ENCODE results near the gene SERGEF.

SERGEF gene

GRCh38 chr11:17861036-17861755 lies 151.7 kb downstream of the SERGEF start:
- DNase-seq (ENCODE audit: low read depth in 2 of 2) = no peak

- DNase-seq (ENCODE audit: low read depth in 2 of 2) = no peak
These were observed 153.3 kb downstream of the SERGEF start for GRCh38 chr11:17859552-17859951.

DNA sequence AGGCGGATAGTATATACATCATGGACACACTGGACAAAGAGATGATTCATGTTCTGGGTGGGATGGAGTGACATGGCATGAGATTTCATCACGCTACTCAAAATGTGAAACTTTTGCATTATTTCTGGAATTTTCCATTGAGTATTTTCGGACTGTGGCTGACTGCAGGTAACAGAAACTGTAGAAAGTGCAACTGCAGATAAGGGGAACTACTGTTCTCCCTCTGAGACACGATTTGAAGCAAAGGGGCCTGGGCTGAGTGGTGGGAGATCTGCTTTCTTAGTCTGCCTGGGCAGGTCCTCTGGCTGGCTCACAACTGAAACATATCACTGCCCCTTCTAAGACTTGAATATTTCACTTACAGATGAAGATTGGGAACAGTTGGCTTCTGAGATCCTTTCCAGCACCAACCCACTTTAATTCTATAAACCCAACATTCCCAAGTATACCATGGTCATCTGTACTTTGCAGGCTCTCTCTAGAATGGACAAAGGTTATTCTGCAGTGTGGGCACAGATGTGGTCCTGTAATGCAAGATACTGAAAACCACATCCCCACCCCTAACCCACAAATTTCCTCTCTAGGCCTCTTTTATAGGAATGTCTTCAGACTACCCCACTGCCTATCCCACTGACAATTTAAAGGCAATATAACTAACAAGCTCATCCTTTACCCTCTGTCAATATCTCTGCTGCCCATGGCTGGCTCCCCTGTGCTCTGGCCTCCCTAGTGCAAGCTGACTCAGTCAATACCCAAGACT lies 157.1 kb downstream of the SERGEF start:
- no peak for DNase-seq (ENCODE audit: low read depth in 2 of 2)

GRCh38 chr11:17853280-17853679 lies 159.6 kb downstream of the SERGEF start:
- no peak for DNase-seq (ENCODE audit: low read depth in 2 of 2)

GRCh38 chr11:17852246-17852645 lies 160.6 kb downstream of the SERGEF start:
- no peak for DNase-seq (ENCODE audit: low read depth in 2 of 2)

GRCh38 chr11:17851697-17852096 lies 161.2 kb downstream of the SERGEF start:
- no peak for DNase-seq (ENCODE audit: low read depth in 2 of 2)

DNA sequence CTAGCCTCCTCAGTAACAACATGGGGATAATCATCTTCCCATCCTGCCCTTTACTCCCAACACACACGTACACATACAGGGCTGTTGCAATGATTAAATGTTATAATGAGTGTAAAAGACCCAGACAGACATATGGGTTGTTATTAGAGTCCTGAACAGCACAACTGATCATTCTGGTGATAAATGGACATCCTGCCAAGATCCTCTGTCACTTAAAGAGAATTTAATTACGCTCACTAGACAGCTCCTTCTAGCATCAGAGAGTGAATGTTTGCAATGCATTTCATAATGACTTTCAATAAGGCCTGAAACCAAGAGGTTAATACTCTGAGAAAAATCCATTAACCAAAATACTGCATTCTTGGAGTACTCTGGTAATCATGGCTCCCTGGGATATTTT lies 162.5 kb downstream of the SERGEF start:
- no peak for DNase-seq (ENCODE audit: low read depth in 2 of 2)

DNA sequence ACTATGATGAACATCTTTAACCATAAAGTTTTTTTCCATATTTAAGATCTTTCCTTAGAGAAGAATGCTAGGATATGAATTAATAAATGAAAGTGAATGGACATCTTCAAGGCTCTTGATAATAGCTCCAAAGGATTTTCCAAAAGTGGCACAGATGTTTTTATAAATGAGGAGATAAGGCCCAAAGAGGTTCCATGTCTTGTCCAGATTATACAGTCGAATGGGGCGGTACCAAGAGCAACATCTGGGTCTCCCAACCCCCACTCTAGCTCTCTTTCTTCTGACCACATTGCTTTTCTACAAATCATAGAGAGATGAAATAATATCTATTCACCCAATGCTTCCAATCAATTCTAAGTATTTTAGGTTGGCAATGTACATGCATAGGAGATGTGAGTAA lies 164.1 kb downstream of the SERGEF start:
- no peak for DNase-seq (ENCODE audit: low read depth in 2 of 2)

DNA sequence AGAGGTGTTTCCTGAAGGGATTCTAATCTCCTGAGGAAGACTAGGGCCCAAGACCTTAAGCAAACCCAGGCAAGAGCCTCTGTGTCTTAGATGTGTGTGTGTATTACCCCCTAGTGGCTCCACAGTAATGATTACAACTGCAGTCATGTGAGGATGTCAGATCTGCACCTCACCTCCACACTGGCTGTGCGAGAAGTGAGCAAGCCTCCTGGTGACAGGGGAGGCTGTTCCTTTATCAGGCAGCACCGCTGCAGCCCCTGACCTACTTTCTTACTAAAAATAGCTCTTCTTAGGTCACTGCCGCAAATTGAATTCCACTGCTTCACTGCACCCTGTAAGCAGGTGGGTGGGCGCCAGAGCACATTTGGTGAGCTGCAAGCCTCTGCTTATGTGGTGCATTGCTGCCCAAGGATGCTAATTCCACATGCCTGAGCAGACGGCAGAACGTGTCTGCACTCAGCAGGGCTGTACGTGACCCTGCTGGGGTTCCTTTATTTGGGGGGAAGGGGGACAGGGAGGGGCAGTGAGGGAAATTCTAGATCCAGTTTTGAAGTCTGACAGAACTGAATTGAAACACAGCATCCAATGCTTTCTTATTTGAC lies 165.9 kb downstream of the SERGEF start:
- no peak for DNase-seq (ENCODE audit: low read depth in 2 of 2)

DNA sequence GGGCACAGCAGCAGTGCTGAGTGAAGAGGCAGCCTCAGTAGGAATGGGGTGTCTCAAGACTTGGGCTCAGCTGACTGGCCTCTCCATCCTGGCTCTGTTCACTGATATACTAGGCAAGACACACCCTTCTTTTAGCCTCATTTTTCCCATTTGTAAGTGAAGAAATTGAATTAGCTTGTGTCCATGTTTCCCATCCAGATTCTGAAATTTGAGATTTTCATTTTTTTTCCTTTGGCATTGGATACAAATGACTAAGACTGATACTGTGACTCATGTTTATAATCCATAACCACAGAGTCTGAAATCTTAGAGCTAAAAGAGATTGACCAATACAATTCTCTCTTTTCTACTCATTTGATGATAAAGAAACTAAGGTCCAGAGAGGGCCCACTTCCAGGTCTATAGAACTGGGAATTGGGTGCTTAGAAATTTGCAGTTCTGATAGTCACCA lies 167.4 kb downstream of the SERGEF start:
- no peak for DNase-seq (ENCODE audit: low read depth in 2 of 2)

DNA sequence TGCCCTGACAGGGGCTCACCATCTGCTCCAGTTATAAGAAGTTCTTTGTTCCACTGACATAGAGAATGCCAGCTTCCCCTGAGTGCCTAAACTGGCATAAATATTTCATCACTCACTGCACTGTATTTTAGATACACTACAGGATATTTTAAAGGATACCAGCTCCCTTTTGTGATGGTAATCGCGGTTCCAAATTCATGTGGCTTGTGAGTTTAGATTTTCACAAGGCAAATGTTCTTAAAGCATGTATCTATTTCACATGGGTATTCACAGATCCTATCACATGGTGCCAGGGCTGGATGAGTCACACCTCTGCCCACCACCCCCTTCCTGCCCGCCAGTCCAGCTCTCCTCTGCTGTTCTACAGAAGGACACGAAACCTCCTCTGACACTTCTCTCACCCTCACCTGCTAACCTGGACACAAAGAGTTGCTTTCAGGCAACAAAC lies 172.7 kb downstream of the SERGEF start:
- no peak for DNase-seq (ENCODE audit: low read depth in 2 of 2)

DNA sequence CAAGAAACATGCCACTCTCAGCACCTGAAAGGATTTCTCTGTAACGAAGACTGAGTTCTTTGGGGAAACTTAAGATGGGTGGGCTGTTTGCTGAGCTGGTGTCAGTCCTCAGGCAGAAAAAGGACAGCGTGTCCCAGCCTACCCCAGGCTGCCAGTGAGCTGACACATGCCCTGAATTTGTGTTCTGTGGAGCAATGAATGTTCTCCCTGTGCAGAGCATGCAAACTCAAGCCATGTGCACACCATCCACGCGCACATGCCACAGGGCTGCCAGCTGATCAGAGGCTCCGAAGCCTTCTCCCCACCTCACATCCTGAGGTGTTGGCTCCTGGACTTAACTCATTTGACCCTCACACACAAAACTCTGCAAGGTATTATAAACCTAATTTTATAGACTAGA lies 173.4 kb downstream of the SERGEF start:
- DNase-seq (ENCODE audit: low read depth in 2 of 2) = no peak

DNA sequence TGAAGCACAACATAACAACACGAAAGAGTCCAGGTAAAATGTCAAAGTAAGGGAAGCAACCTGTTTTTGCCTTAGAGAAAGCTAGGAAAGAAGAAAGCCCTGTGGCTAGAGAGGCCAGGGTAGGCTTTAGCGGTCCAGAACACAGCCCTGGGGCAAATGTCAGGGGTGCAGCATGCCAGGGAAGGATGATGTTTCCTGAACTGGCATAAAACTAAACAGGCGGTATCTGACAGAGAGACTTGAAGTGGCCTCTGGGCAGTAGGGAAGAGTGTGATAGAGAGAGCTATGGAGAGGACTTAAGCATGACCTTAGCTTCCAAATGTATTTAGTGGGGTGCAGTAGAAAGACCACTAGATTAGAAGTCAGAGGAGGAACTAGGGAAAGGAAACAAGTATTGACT lies 174.7 kb downstream of the SERGEF start:
- no peak for DNase-seq (ENCODE audit: low read depth in 2 of 2)

- DNase-seq (ENCODE audit: low read depth in 2 of 2) = no peak
These were observed 181.0 kb downstream of the SERGEF start for GRCh38 chr11:17831883-17832282.

- no peak for DNase-seq (ENCODE audit: low read depth in 2 of 2)
These were observed 181.6 kb downstream of the SERGEF start for GRCh38 chr11:17831228-17831627.

DNA sequence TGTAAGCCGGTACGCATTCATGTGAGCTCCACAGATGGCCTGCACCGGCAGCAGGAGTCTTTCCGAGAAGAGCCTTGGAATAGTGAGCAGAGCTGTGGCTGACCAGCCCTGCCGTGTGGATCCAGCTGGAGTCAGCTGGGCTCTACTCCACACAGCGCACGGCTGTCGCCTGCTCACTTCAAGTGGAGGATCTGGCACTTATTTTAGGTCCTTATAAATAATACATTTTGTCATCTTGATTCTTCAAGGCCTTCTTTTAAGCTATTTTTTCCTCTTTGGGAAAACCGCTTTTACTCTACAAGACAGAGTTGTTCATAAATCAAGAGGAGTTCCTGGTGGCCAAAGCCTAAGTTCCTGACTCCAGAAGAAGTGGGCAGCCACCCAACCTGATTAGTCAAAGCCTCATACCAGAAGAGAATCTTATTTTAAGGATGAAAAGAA lies 184.5 kb downstream of the SERGEF start:
- DNase-seq (ENCODE audit: low read depth in 2 of 2) = no peak

GRCh38 chr11:17827006-17827405 lies 185.8 kb downstream of the SERGEF start:
- DNase-seq (ENCODE audit: low read depth in 2 of 2) = no peak

GRCh38 chr11:17822401-17822781 lies 190.5 kb downstream of the SERGEF start:
- no peak for DNase-seq (ENCODE audit: low read depth in 2 of 2)

- DNase-seq (ENCODE audit: low read depth in 2 of 2) = no peak
These were observed 191.0 kb downstream of the SERGEF start for GRCh38 chr11:17821648-17822400.

- DNase-seq (ENCODE audit: low read depth in 2 of 2) = no peak
These were observed 196.5 kb downstream of the SERGEF start for GRCh38 chr11:17816232-17816931.

DNA sequence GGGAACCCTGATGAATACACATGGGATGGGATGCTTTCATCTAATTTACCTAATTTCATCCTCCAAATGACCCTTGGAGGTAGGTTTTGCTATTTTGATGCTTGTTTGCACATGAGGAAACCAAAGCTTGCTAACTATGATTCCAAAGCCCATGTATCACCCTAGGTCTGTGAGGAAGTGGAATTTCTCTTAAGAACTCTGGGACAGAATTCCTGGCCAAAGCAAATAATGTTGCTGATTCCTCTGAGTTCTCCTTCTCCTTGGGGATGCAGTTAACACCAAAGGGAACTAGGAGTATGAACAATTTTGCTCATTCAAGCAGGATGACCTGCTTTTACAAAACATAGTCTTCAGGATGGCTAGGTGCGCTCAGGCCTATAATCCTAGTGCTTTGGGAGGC lies 198.3 kb downstream of the SERGEF start:
- DNase-seq (ENCODE audit: low read depth in 2 of 2) = no peak

Measured in stimulated activated CD8-positive, alpha-beta memory T cell treated with anti-CD3 and anti-CD28 coated beads, Interleukin-15, amount 100 ng/mL, for 48 hours (primary cell).